CD14-positive monocyte (primary cell): ENCODE data around the gene TNIK. TPM values are rescaled to one million over a fixed set of nuclear protein-coding genes. Genes with fewer than 3 reads are reported as not detected.

Source experiments
- DNase-seq, 3 donors: peaks; one replicate each; pipeline ENCODE4 v3.0.0-alpha.2; 2011 to 2022
- H2AFZ ChIP-seq: 2 replicates; pipeline ENCODE4 v1.6.0; 2012; ENCODE audit warnings: mild to moderate bottlenecking, low read depth, low read length, inconsistent platforms; ENCODE audit not compliant: insufficient read depth, poor library complexity, severe bottlenecking
- H3K27ac ChIP-seq, 2 donors: 1 replicate in 1 of 2; 2 replicates in 1 of 2; pipeline ENCODE4 v1.5.1; 2012 to 2013; ENCODE audit warnings: low read length in 2 of 2, control low read depth in 1 of 2, inconsistent platforms in 1 of 2, low read depth in 1 of 2, mild to moderate bottlenecking in 1 of 2
- H3K27me3 ChIP-seq, 2 donors: one replicate each; pipeline versions ENCODE4 v1.6.0 to v1.6.1; 2011 to 2013; ENCODE audit warnings: low read length in 2 of 2; ENCODE audit not compliant: control insufficient read depth in 2 of 2, insufficient read depth in 2 of 2
- H3K36me3 ChIP-seq, 2 donors: replicated peaks in 1 of 2; 1 replicate in 1 of 2; 2 replicates in 1 of 2; pipeline versions ENCODE4 v1.5.1 to v1.6.1; 2012 to 2013; ENCODE audit warnings: low read length in 2 of 2, control low read depth in 1 of 2, inconsistent platforms in 1 of 2, mild to moderate bottlenecking in 1 of 2; ENCODE audit not compliant: insufficient read depth in 2 of 2, control insufficient read depth in 1 of 2
- H3K4me1 ChIP-seq, 2 donors: 1 replicate in 1 of 2; 2 replicates in 1 of 2; pipeline versions ENCODE4 v1.5.1 to v1.6.1; 2012 to 2013; ENCODE audit warnings: low read length in 2 of 2, control low read depth in 1 of 2, inconsistent platforms in 1 of 2, mild to moderate bottlenecking in 1 of 2, moderate library complexity in 1 of 2; ENCODE audit not compliant: insufficient read depth in 2 of 2, control insufficient read depth in 1 of 2
- H3K4me2 ChIP-seq: replicated peaks from 2 replicates; pipeline ENCODE3; 2012; ENCODE audit warnings: low read length, moderate library complexity, mild to moderate bottlenecking; ENCODE audit not compliant: poor library complexity, severe bottlenecking; ENCODE audit errors: extremely low read depth
- H3K4me3 ChIP-seq, 3 experiments: fragments of 200-600 bp in 1 of 3; sonication (generic) in 1 of 3; replicated peaks in 1 of 3; 1 replicate in 2 of 3; 2 replicates in 1 of 3; pipeline ENCODE4 v1.5.1; 2011 to 2013; ENCODE audit warnings: low read length in 3 of 3, mild to moderate bottlenecking in 3 of 3, control low read depth in 2 of 3, low read depth in 2 of 3, inconsistent platforms in 1 of 3, moderate library complexity in 1 of 3
- H3K79me2 ChIP-seq: 2 replicates; pipeline ENCODE4 v1.6.0; 2012; ENCODE audit warnings: mild to moderate bottlenecking, control low read depth, inconsistent platforms, low read length, moderate library complexity; ENCODE audit not compliant: insufficient read depth
- H3K9ac ChIP-seq: 2 replicates; pipeline ENCODE4 v1.6.0; 2017; ENCODE audit warnings: low read length, mild to moderate bottlenecking; ENCODE audit not compliant: insufficient read depth, poor library complexity, severe bottlenecking
- H3K9me3 ChIP-seq, 2 donors: replicated peaks in 1 of 2; 1 replicate in 1 of 2; 2 replicates in 1 of 2; pipeline versions ENCODE4 v1.5.1 to v1.6.1; 2012 to 2013; ENCODE audit warnings: low read length in 2 of 2, control low read depth in 1 of 2; ENCODE audit not compliant: control insufficient read depth in 1 of 2, insufficient read depth in 1 of 2
- H4K20me1 ChIP-seq: 2 replicates; pipeline ENCODE4 v1.6.0; 2012; ENCODE audit warnings: mild to moderate bottlenecking, low read length, control low read depth, moderate library complexity; ENCODE audit not compliant: insufficient read depth
- H3K27ac Mint-ChIP-seq, 7 donors: one replicate each; pipeline ENCODE4 v1.8.0; 2020; ENCODE audit warnings: mild to moderate bottlenecking in 7 of 7, mixed read lengths in 7 of 7, moderate library complexity in 6 of 7, inconsistent platforms in 2 of 7
- H3K27me3 Mint-ChIP-seq, 3 donors: one replicate each; pipeline ENCODE4 v1.8.0; 2021 to 2022; ENCODE audit warnings: low read depth in 3 of 3, mild to moderate bottlenecking in 3 of 3, mixed read lengths in 3 of 3, moderate library complexity in 3 of 3, inconsistent platforms in 1 of 3
- H3K36me3 Mint-ChIP-seq, 2 donors: one replicate each; pipeline ENCODE4 v1.8.0; 2020; ENCODE audit warnings: mixed read lengths in 2 of 2, inconsistent platforms in 1 of 2, mild to moderate bottlenecking in 1 of 2
- H3K4me1 Mint-ChIP-seq: one replicate; pipeline ENCODE4 v1.8.0; 2020; ENCODE audit warnings: mild to moderate bottlenecking, mixed read lengths
- H3K4me3 Mint-ChIP-seq, 2 donors: one replicate each; pipeline ENCODE4 v1.8.0; 2020; ENCODE audit warnings: mild to moderate bottlenecking in 2 of 2, mixed read lengths in 2 of 2, moderate library complexity in 1 of 2
- H3K9me3 Mint-ChIP-seq, 7 donors: one replicate each; pipeline ENCODE4 v1.8.0; 2020 to 2022; ENCODE audit warnings: mixed read lengths in 7 of 7, mild to moderate bottlenecking in 6 of 7, moderate library complexity in 6 of 7, inconsistent platforms in 2 of 7
- WGBS: methylation state at CpG from one replicate; pipeline ENCODE4 v1.1.5; 2013; ENCODE audit warnings: missing lambda C conversion rate; ENCODE audit not compliant: insufficient coverage; 5-methylcytosine and 5-hydroxymethylcytosine counted together
- intact Hi-C, 2 donors: fragments of 100-400 bp; cut with micrococcal nuclease; formaldehyde crosslinking; loops; one replicate each; pipeline versions ENCODE4 v1.15.0 to v1.15.1; 2023
- polyA plus RNA-seq, 3 donors: library from polyadenylated mRNA; depleted of rRNA in 1 of 3; unstranded in 2 of 3; stranded (reverse) in 1 of 3; fragments of 300-500 nt in 2 of 3; fragments of >200 nt in 1 of 3; fragmentation: Illumina TruSeq in 2 of 3; gene quantifications; 1 replicate in 2 of 3; 2 replicates in 1 of 3; pipeline ENCODE4 v1.2.3, GENCODE V29; 2012 to 2021
- TF ChIP-seq, protein P1 (sequence below): fragments of 200-600 bp; IDR thresholded peaks from one replicate; pipeline ENCODE4 v1.8.0; 2022; ENCODE audit warnings: antibody characterized with exemption, mild to moderate bottlenecking

TNIK gene
- polyA plus RNA-seq, 3 donors = 0.36 to 1.8 (median 0.75) TPM

DNA sequence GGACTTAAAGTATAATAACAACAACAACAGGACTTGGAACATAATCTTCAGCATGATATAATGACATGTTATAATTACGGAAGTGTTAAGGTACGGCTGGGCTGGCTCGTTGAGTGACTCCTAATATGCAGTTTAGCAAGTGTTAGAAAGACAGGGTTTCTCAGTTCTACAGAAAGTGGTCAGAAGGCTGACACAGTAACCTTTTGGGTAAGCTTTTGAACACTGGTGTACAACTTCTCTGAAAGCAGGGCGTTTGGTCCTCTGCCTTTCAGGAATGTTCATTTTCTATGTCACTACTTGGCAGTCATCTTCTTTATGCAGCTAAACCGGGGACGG lies 300.4 kb downstream of the TNIK start:
- no peak overlapping the region for H3K4me3 ChIP-seq
- TF ChIP-seq, protein P1, sequence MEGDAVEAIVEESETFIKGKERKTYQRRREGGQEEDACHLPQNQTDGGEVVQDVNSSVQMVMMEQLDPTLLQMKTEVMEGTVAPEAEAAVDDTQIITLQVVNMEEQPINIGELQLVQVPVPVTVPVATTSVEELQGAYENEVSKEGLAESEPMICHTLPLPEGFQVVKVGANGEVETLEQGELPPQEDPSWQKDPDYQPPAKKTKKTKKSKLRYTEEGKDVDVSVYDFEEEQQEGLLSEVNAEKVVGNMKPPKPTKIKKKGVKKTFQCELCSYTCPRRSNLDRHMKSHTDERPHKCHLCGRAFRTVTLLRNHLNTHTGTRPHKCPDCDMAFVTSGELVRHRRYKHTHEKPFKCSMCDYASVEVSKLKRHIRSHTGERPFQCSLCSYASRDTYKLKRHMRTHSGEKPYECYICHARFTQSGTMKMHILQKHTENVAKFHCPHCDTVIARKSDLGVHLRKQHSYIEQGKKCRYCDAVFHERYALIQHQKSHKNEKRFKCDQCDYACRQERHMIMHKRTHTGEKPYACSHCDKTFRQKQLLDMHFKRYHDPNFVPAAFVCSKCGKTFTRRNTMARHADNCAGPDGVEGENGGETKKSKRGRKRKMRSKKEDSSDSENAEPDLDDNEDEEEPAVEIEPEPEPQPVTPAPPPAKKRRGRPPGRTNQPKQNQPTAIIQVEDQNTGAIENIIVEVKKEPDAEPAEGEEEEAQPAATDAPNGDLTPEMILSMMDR = no peak
- H3K79me2 ChIP-seq = no peaks in the 10 kb centered on the region
- H3K9ac ChIP-seq = no peak overlapping the region
- H3K27ac ChIP-seq = no peak overlapping the region
- intact Hi-C loops = loop anchor here in 1 of 2 donors (5.0 kb wide), 1 partner anchor 408 kb away; no protein-coding TSS in a partner anchor
- Mint-ChIP-seq H3K4me3 (no peak overlapping the region), H3K27ac (no peak overlapping the region), H3K27me3 (peaks cover 0 to 2% (median 0%) of the 10 kb centered on the region in 3 donors), H3K9me3 (peaks cover 3 to 8% (median 6%) of the 10 kb centered on the region in 7 donors), H3K4me1 (no peaks in the 10 kb centered on the region), H3K36me3 (no peaks in the 10 kb centered on the region)
- no peaks in the 10 kb centered on the region for H3K27me3 ChIP-seq
- H3K4me2 ChIP-seq = no peak overlapping the region
- H3K36me3 ChIP-seq = no peaks in the 10 kb centered on the region
- WGBS = 99% methylated on average over 5 of the region's 6 CpGs
- no peak for DNase-seq
- H4K20me1 ChIP-seq = no peaks in the 10 kb centered on the region
- peaks cover 3 to 6% of the 10 kb centered on the region in 2 donors for H3K9me3 ChIP-seq
- no peak overlapping the region for H2AFZ ChIP-seq
- H3K4me1 ChIP-seq = no peaks in the 10 kb centered on the region

DNA sequence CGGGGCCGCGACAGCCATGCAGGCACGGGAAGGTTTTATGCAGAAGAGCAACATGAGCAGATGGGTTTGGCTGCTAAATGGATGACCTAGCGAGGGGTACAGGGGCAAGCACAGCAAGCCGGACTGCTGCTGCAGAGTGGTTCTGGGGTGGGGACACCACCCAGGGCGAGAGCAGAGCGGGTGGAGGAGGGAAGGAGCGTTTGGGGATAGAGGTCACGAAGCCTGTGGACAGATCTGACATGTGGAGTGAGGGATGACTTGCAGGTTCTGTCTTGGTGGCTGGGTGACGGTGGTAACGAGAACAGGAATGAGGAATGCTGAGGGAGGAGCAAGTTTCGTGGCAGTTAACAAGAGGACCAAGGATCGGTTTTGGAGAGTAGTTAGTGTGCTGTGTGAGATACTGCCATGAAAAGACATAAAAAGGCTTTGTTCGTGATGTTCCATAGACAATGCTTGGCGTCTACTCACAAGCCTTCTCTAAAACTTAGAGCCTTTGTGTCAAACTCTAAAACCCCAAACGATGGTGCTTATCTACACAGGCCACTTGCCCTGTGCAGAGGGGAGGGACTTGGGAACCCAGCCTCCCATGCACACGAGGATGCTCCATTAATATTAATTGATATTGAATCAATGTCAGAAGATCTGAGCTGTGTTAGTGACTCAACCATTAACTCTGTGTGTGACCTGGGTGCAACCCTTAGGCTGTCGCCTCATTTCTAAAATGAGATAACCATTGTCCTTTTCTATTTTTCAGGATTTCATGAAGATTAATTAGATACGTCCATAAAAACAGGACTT lies 301.0 kb downstream of the TNIK start:
- peak overlapping the region in 1 of 7 donors; percentile 5 for H3K27ac Mint-ChIP-seq
- H3K9me3 ChIP-seq = peaks cover 3 to 6% of the 10 kb centered on the region in 2 donors
- intact Hi-C loops = no loop called here
- no peak overlapping the region for H3K4me3 ChIP-seq
- H3K9me3 Mint-ChIP-seq = peaks cover 3 to 8% (median 6%) of the 10 kb centered on the region in 7 donors
- H3K27me3 ChIP-seq = no peaks in the 10 kb centered on the region
- H3K36me3 Mint-ChIP-seq = no peaks in the 10 kb centered on the region
- H3K27me3 Mint-ChIP-seq = peaks cover 0 to 2% (median 0%) of the 10 kb centered on the region in 3 donors
- no peaks in the 10 kb centered on the region for H3K4me1 ChIP-seq
- no peak overlapping the region for H3K4me2 ChIP-seq
- no peaks in the 10 kb centered on the region for H4K20me1 ChIP-seq
- H3K9ac ChIP-seq = no peak overlapping the region
- no peaks in the 10 kb centered on the region for H3K4me1 Mint-ChIP-seq
- no peaks in the 10 kb centered on the region for H3K79me2 ChIP-seq
- H3K36me3 ChIP-seq = no peaks in the 10 kb centered on the region
- no peak overlapping the region for H3K4me3 Mint-ChIP-seq
- WGBS = 90% methylated on average over 14 of the region's 20 CpGs
- TF ChIP-seq, protein P1 = no peak
- no peak overlapping the region for H2AFZ ChIP-seq
- no peak for DNase-seq
- H3K27ac ChIP-seq = no peak overlapping the region
